ENCODE measurements around the gene ZNF423. TPM values are rescaled to one million over a fixed set of nuclear protein-coding genes. Genes with fewer than 3 reads are reported as not detected.

ZNF423 gene
- total and polyA plus RNA-seq, 9 of the 15 experiments (the other 6 are each of a cell fraction or from before 2014, with no cell fraction given): not detected

DNA sequence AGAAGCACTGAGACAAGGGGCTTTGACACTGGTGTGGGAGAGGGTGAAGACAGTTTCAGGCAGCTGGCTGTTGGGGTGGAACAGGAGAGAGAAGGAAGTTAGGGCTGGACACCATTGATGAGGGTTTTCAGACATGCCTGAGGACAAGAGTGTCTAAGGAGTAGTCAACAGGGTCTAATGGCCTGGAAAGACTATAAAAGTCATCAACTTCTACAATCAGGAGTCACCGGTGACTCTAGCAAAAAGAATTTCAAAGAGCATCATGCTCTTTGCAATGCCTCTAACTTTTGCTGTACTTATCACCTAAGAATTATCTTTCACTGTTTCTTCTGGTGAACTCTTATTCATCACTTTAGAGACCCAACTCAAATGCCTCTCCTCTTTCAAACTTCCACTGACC, 268.4 kb downstream of the ZNF423 start (continued):
- TF ChIP-seq, protein P1, sequence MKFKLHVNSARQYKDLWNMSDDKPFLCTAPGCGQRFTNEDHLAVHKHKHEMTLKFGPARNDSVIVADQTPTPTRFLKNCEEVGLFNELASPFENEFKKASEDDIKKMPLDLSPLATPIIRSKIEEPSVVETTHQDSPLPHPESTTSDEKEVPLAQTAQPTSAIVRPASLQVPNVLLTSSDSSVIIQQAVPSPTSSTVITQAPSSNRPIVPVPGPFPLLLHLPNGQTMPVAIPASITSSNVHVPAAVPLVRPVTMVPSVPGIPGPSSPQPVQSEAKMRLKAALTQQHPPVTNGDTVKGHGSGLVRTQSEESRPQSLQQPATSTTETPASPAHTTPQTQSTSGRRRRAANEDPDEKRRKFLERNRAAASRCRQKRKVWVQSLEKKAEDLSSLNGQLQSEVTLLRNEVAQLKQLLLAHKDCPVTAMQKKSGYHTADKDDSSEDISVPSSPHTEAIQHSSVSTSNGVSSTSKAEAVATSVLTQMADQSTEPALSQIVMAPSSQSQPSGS (CRISPR knock-in tag; IDR thresholded peaks at IDR 0.05): no peak
- TF ChIP-seq BRF1 (IDR thresholded peaks at IDR 0.05; ENCODE audit: borderline replicate concordance, extremely low read depth, insufficient read length): no peak
- no peak for TF ChIP-seq EP300 (IDR thresholded peaks at IDR 0.05; ENCODE audit: low read length)
- TF ChIP-seq, protein P2, sequence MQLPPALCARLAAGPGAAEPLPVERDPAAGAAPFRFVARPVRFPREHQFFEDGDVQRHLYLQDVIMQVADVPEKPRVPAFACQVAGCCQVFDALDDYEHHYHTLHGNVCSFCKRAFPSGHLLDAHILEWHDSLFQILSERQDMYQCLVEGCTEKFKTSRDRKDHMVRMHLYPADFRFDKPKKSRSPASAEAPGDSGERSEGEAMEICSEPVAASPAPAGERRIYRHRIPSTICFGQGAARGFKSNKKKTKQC (CRISPR knock-in tag; IDR thresholded peaks at IDR 0.05): no peak
- no peak for TF ChIP-seq CBFA2T2 (conservative IDR thresholded peaks at IDR 0.05)
- TF ChIP-seq RBM39 (optimal IDR thresholded peaks at IDR 0.05; ENCODE audit: low read depth, low read length): no peak
- TF ChIP-seq, protein P3, sequence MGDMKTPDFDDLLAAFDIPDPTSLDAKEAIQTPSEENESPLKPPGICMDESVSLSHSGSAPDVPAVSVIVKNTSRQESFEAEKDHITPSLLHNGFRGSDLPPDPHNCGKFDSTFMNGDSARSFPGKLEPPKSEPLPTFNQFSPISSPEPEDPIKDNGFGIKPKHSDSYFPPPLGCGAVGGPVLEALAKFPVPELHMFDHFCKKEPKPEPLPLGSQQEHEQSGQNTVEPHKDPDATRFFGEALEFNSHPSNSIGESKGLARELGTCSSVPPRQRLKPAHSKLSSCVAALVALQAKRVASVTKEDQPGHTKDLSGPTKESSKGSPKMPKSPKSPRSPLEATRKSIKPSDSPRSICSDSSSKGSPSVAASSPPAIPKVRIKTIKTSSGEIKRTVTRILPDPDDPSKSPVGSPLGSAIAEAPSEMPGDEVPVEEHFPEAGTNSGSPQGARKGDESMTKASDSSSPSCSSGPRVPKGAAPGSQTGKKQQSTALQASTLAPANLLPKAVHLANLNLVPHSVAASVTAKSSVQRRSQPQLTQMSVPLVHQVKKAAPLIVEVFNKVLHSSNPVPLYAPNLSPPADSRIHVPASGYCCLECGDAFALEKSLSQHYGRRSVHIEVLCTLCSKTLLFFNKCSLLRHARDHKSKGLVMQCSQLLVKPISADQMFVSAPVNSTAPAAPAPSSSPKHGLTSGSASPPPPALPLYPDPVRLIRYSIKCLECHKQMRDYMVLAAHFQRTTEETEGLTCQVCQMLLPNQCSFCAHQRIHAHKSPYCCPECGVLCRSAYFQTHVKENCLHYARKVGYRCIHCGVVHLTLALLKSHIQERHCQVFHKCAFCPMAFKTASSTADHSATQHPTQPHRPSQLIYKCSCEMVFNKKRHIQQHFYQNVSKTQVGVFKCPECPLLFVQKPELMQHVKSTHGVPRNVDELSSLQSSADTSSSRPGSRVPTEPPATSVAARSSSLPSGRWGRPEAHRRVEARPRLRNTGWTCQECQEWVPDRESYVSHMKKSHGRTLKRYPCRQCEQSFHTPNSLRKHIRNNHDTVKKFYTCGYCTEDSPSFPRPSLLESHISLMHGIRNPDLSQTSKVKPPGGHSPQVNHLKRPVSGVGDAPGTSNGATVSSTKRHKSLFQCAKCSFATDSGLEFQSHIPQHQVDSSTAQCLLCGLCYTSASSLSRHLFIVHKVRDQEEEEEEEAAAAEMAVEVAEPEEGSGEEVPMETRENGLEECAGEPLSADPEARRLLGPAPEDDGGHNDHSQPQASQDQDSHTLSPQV (IDR thresholded peaks at IDR 0.05): no peak
- TF ChIP-seq, protein P4, sequence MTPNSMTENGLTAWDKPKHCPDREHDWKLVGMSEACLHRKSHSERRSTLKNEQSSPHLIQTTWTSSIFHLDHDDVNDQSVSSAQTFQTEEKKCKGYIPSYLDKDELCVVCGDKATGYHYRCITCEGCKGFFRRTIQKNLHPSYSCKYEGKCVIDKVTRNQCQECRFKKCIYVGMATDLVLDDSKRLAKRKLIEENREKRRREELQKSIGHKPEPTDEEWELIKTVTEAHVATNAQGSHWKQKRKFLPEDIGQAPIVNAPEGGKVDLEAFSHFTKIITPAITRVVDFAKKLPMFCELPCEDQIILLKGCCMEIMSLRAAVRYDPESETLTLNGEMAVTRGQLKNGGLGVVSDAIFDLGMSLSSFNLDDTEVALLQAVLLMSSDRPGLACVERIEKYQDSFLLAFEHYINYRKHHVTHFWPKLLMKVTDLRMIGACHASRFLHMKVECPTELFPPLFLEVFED (CRISPR knock-in tag; conservative IDR thresholded peaks at IDR 0.05): no peak
- no peak for TF ChIP-seq NONO (IDR thresholded peaks at IDR 0.05; ENCODE audit: low read depth in 2 of 2, low read length in 1 of 2)
- TF ChIP-seq NFIC (IDR thresholded peaks at IDR 0.05): no peak
- no peak for TF ChIP-seq CBX8 (IDR thresholded peaks at IDR 0.05; ENCODE audit: borderline replicate concordance, extremely low read depth, low read depth, low read length, poor library complexity, severe bottlenecking)
- TF ChIP-seq FOXK2 (conservative IDR thresholded peaks at IDR 0.05 in 1 of 2, IDR thresholded peaks at IDR 0.05 in 1 of 2; ENCODE audit: low read depth in 2 of 2): no peak
- no peak for TF ChIP-seq ZNF586 (CRISPR knock-in tag; conservative IDR thresholded peaks at IDR 0.05)
